ENCODE data around the gene NSD2.
A peak's percentile ranks its signal among the peaks of the same experiment; 100 is the strongest.
"Not testable (repeated sequence)": the region's sequence is repeated elsewhere in the genome, so short reads cannot be mapped to it uniquely, and the experiment has no call there.

Gene NSD2

DNA sequence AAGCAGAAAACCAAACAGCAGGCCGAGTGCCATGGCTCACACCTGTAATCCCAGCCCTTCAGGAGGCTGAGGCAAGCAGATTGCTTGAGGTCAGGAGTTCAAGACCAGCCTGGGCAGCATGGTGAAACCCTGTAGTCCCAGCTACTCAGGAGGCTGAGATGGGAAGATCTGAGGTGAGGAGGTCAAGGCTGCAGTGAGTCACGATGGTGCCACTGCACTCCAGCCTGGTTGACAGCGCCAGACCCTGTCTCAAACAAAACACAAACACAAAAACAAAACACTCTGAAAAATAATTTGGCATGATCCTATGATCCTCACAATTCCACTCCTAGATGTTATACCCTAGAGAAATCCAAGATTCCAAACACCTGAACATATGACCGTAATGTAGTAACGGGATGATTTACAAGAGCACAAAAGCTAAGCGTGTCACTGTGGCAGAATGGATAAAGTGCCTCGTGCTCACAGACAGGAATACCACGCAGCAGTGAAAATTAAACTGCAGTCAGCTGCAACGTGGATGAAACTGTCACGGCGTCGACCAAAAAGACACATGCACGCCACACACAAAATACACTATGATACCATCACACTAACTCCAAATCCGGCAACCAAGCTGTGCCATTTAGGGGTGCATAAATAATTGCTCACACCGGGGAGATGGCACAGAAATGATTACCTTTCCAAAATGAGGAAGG, 135.9 kb downstream of the NSD2 start:
- no peak for DNase-seq (ENCODE audit: low spot score)

DNA sequence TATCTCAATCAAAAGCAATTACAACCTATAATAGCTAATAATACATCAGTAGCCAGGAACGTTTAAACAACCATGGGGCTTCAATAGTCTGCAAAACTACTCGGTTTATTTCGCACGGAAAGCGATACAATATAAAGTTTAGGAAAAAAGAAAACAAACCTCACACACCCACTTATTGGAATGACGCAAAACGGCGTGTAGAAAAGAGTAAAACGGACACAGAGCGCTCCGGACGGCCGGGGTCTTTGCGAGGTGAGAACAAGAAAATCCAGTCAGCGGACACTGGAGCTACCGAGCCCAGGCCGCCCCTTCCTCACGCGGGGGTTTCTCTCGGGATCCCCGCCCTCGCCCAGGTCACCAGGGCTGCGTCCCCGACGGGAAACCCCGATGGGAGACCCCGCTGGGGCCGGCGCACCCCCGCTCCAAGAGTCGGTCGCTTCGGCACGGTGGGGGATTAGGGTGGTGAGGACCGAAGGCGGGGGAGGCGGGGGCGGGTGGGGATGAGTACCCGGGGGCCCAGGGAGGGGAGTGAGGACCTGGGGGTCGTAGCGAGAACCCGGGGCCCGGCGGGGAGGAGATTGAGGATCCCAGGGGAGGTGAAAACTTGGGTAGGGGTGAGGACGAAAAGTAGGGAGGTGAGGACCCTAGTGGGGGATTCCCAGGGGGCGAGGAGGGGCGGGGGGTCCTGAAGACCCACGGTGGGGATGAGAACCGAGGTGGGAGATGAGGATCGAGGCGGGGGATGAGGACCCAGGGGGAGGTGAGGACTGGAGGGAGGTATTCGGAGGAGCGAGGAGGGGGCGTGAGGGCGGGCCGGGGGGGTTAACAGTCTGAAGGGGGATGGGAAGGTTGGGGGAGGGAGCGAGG, 136.8 kb downstream of the NSD2 start:
- DNase-seq (ENCODE audit: low spot score): no peak

- no peak for DNase-seq (ENCODE audit: low spot score)
Observed at GRCh38 chr4:2008671-2008920, 137.4 kb downstream of the NSD2 start.

DNA sequence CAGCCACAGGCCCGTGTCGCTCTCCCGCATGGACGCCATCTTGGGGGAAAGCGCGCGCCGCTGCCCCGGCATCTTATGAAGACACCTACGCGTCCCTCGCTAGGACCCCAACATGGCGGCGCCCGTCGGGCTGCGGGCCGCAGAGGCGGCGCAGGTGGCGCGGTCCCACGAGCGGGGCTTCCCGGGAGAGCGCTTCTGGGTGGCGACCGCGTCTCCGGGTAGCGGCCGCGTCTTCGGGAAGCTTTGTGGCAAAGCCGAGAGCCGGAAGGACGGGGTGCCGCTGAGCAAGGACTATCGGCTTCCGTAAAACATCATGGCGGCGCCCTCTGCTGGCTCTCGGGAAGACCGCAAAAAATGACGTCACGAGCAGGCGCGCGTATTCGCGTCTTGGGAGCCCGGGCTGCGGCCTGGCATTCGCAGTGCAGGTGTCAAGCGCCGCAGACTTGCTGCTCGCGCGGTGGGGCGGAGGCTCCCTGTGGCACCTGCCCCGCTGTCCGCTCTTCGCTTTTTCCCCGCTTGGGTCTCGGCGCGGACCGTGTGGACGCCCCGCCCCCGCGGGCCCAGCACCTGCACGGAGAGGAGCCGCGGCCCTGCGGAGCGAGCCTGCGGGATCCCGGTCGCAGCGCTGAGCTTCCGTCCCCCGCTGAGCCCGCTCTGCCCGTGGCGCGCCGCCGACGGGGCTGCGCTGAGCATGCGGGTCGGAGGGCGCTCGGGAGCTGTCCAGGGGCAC, 137.9 kb downstream of the NSD2 start, which contains the start of gene NELFA:
Gene NELFA (minus strand): TSS at position 54 of the 730 bp plus-strand sequence. CDS start 15 bp downstream, at position 39.
- DNase-seq (ENCODE audit: low spot score): peak; percentile 96

- peak; percentile 78 for DNase-seq (ENCODE audit: low spot score)
Observed at GRCh38 chr4:2009651-2010233, 138.5 kb downstream of the NSD2 start.

DNA sequence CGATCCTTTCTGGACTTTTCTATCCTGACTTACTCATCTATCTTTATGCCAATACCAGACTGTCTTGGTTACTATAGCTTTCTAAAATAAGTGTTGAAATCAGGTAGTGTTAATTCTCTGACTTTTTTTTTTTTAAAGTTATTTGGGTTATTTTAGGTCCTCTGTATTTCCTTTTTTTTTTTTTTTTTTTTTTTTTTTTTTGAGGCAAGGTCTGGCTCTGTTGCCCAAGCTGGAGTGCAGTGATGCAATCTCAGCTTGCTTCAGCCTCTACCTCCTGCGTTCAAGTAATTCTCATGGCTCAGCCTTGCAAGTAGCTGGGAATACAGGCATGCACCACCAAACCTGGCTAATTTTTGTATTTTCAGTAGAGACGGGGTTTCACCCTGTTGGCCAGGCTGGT, 140.4 kb downstream of the NSD2 start:
- DNase-seq (ENCODE audit: low spot score): no peak

- DNase-seq (ENCODE audit: low spot score): no peak
Observed at GRCh38 chr4:2015008-2015407, 143.8 kb downstream of the NSD2 start.

DNA sequence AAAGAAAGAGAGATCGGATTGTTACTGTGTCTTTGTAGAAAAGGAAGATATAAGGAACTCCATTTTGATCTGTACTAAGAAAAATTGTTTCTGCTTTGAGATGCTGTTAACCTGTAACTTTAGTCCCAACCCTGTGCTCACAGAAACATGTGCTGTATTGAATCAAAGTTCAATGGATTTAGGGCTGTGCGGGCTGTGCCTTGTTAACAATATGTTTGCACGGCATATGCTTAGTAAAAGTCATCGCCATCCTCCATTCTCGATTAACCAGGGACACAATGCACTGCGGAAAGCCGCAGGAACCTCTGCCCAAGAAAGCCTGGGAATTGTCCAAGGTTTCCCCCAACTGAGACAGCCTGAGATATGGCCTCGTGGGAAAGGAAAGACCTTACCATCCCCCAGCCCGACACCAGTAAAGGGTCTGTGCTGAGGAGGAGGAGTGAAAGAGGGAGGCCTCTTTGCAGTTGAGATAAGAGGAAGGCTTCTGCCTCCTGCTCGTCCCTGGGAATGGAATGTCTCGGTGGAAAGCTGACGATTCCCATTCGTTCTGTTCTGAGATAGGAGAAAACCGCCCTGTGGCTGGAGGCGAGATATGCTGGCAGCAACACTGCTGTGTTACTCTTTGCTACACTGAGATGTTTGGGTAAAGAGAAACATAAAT, 150.3 kb downstream of the NSD2 start:
- not testable (repeated sequence) for DNase-seq (ENCODE audit: low spot score)

DNA sequence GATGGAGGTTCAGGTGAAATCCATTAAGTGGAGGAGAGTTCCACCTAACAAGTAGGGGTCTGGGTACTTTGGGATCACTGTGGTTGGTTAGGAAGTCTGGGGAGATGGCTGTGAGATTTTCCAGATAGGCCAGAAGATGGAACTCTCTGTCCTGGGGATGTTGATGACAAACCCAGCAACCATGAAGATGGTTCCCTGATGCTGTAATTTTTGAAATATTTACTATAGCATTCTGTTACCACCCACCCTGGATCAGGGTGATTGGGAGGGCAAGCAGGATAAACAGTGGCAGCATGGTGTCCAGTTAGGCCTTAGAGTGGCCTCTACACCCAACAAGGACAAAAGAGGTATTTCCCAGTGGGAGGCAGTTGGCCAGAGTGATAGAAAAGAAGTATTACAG, 153.5 kb downstream of the NSD2 start:
- DNase-seq (ENCODE audit: low spot score): no peak

GRCh38 chr4:2025817-2026216, 154.6 kb downstream of the NSD2 start:
- DNase-seq (ENCODE audit: low spot score): no peak

DNA sequence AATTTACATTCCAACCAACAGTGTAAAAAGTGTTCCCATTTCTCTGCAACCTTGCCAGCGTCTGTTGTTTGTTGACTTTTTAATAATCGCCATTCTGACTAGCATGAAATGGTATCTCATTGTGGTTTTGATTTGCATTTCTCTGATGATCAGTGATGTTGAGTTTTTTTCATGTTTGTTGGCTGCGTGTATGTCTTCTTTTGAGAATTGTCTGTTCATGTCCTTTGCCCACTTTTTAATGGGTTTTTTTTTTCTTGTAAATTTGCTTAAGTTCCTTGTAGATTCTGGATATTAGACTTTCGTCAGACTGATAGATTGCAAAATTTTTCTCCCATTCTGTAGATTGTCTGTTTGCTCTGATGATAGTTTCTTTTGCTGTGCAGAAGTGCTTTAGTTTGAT, 155.9 kb downstream of the NSD2 start:
- not testable (repeated sequence) for DNase-seq (ENCODE audit: low spot score)

DNA sequence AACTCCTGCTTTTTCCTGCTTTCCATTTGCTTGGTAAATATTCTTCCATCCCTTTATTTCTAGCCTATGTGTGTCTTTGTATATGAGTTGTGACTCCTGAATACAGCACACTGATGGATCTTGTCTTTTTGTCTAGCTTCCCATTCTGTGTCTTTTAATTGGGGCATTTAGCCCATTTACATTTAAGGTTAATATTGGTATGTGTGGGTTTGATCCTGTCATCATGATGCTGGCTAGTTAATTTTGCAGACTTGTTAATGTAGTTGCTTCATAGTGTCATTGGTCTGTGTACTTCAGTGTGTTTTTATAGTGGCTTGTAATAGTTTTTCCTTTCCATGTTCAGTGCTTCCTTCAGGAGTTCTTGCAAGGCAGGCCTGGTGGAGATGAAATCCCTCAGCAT, 160.0 kb downstream of the NSD2 start:
- DNase-seq (ENCODE audit: low spot score): not testable (repeated sequence)

Data from LoVo (cell line).